ENCODE data around the gene EHMT2. TPM values are rescaled to one million over a fixed set of nuclear protein-coding genes. Genes with fewer than 3 reads are reported as not detected.

Gene EHMT2
- total and polyA plus RNA-seq, 2 of the 13 experiments (the other 11 are each of a cell fraction or from before 2014, with no cell fraction given): 55.2 to 69.2 TPM

GRCh38 chr6:31862344-31863235, 34.9 kb downstream of the EHMT2 start, which contains the start of gene NEU1 (continued):
- TF ChIP-seq HNF1A (IDR thresholded peaks at IDR 0.05; ENCODE audit: low read depth) (no peak), HNF1A (CRISPR knock-in tag; IDR thresholded peaks at IDR 0.05; ENCODE audit: borderline replicate concordance) (peak; percentile 56; the same call in 1 of the 2 replicates), ZNF205 (CRISPR knock-in tag; IDR thresholded peaks at IDR 0.05) (peak; percentile 95), ZNF331 (CRISPR knock-in tag; IDR thresholded peaks at IDR 0.05) (peak; percentile 90), ZBTB7B (CRISPR knock-in tag; IDR thresholded peaks at IDR 0.05) (peak; percentile 86; the same call in 1 of the 2 replicates), POLR2AphosphoS5 (IDR thresholded peaks at IDR 0.05; ENCODE audit: low read depth, low read length) (peak; percentile 100), NR0B2 (CRISPR knock-in tag; IDR thresholded peaks at IDR 0.05) (no peak; the same call in 1 of the 2 replicates), RFXANK (CRISPR knock-in tag; IDR thresholded peaks at IDR 0.05) (peak; percentile 87; the same call in 1 of the 2 replicates), GTF3A (CRISPR knock-in tag; conservative IDR thresholded peaks at IDR 0.05) (0 out of 2 replicates have a peak, but pooled peaks have one; percentile 60), ZNF530 (CRISPR knock-in tag; IDR thresholded peaks at IDR 0.05; ENCODE audit: low read depth) (0 out of 2 replicates have a peak, but pooled peaks have one; percentile 73), SRF (IDR thresholded peaks at IDR 0.05; ENCODE audit: low read depth, low read length) (no peak), MED8 (CRISPR knock-in tag; IDR thresholded peaks at IDR 0.05; ENCODE audit: insufficient replicate concordance) (peak; percentile 8), PATZ1 (CRISPR knock-in tag; IDR thresholded peaks at IDR 0.05) (peak; percentile 81), SMAD3 (CRISPR knock-in tag; IDR thresholded peaks at IDR 0.05) (peak; percentile 81), YY1 (IDR thresholded peaks at IDR 0.05; ENCODE audit: insufficient read depth, insufficient replicate concordance, low read depth, low read length) (no peak), SMAD1 (CRISPR knock-in tag; IDR thresholded peaks at IDR 0.05; ENCODE audit: borderline replicate concordance, low read depth) (peak; percentile 7; the same call in 1 of the 2 replicates), FOXK1 (CRISPR knock-in tag; IDR thresholded peaks at IDR 0.05; ENCODE audit: borderline replicate concordance, low read depth) (peak; percentile 82; the same call in 1 of the 2 replicates), ZNF160 (CRISPR knock-in tag; IDR thresholded peaks at IDR 0.05) (0 out of 2 replicates have a peak, but pooled peaks have one; percentile 62)
- TF ChIP-seq, protein P1, sequence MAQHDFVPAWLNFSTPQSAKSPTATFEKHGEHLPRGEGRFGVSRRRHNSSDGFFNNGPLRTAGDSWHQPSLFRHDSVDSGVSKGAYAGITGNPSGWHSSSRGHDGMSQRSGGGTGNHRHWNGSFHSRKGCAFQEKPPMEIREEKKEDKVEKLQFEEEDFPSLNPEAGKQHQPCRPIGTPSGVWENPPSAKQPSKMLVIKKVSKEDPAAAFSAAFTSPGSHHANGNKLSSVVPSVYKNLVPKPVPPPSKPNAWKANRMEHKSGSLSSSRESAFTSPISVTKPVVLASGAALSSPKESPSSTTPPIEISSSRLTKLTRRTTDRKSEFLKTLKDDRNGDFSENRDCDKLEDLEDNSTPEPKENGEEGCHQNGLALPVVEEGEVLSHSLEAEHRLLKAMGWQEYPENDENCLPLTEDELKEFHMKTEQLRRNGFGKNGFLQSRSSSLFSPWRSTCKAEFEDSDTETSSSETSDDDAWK (CRISPR knock-in tag; IDR thresholded peaks at IDR 0.05): no peak
- TF ChIP-seq, protein P2, sequence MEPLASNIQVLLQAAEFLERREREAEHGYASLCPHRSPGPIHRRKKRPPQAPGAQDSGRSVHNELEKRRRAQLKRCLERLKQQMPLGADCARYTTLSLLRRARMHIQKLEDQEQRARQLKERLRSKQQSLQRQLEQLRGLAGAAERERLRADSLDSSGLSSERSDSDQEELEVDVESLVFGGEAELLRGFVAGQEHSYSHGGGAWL (CRISPR knock-in tag; IDR thresholded peaks at IDR 0.05): peak; percentile 78; the same call in 1 of the 2 replicates

Measured in HepG2 (cell line).